ENCODE results near the gene PHF1.
A peak's percentile ranks its signal among the peaks of the same experiment; 100 is the strongest.
"Not testable (repeated sequence)": the region's sequence is repeated elsewhere in the genome, so short reads cannot be mapped to it uniquely, and the experiment has no call there.

The PHF1 gene

DNA sequence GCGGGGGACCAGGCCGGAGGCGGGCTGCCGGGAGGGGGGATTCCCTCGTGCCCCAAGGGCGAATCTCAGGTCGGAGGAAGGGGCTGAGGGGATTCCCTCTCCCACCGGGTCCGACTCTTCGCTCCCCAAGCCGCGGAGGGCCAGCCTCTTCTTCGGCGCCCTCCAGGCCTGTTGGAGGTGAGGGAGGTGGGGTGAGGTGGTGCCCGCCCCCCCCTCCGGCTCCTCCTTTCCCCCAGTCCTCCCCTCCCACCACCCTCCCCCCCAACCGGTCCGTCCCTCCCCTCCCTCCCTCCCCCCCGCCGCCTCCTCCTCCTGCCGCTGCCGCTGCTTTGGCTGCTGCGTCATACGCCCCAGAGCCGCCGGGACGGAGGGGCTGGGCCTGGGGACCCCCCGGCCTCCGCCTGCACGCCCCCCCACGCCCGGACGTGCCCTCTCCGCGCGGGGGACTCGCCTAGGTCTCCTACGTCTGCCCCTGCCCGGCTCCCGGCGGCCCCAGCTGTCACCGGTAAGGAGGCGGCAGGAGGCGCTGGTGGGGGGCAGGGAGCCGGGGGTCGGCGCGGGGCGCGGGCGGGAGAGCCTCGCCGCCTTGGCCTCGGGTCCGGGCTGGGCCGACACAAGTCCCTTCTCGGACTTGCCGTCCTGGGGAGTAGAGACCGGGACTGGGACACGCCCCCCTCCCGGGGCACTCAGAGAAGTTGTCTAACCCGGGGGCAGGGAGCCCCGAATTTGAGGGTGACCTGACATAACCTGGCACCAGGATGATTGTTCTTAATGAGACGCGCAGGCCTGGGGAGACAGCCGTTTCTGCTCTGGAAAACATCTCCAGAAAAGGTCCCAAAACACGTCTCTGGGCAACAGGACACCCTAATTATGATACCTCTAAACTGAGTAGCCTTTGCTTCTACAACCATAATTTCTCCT lies at the start of gene PHF1:
TSS of gene PHF1 (plus strand) at position 304 of the 921 bp plus-strand sequence. CDS start 1,250 bp downstream, outside the sequence.
- no peak for FAIRE-seq
- no peak for DNase-seq (ENCODE audit: insufficient read length, low spot score)

- not testable (repeated sequence) for FAIRE-seq; DNase-seq (ENCODE audit: insufficient read length, low spot score)
Measured at GRCh38 chr6:33363486-33363885, 47.3 kb upstream of the PHF1 start.

DNA sequence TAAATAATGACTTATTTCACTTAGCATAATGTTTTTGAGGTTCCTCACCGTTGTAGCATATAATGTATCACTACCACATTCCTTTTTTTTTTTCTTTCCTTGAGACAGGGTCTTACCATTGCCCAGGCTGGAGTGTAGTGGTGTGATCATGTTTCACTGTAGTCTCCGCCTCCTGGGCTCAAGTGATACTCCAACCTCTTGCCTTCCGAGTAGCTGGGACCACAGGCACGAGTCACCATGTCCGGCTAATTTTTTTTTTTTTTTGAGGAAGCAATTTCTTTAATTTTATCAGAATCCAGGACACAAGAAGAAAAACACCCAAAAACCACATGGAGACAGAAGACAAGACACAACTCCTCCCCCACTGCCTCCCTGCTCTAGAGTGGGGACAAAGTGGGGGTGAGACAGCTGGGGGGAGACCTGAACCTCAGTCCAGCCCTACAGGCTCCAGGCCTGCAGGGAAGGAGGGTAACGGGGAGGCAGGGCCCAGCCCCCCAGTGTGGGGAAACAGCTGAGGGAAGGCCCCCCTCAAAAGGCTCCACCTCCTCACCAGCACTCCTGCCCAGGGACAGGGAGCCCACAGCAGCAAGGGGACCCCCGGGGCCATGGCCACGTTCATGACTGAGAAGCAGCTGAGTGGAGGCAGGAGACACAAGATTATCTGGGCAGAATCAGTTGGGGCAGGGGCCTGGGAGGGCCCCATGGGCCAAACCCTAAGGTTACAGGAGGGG lies 46.2 kb upstream of the PHF1 start:
- not testable (repeated sequence) for FAIRE-seq; DNase-seq (ENCODE audit: insufficient read length, low spot score)

- FAIRE-seq: not testable (repeated sequence)
Measured at GRCh38 chr6:33365206-33365971, 45.4 kb upstream of the PHF1 start.

DNA sequence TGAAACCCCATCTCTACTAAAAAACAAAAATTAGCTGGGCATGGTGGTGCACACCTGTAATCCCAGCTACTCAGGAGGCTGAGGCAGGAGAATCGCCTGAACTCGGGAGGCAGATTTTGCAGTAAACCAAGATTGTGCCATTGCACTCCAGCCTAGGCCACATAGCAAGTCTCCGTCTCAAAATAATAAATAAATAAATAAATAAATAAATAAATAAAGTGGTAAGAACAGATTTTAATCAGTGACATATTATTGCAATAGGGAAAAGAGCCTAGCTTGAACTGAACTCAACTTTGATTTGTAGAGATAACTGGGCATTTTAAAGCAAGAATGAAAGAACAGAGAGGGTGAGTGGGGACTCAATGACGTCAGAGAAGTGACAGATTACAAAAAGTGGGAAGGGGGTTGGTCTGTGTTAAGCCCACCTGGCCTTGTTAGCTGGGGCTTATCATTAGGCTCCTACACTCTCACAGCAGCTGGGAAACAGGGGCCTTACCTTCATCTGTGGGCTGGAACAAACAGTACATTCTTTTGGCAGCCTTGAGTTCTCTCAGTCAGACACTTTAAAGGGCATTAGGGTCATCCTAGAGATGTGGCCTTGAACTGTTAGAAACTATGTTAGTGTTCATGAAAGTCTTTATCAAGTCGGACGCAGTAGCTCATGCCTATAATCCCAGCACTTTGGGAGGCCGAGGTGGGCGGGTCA lies 43.7 kb upstream of the PHF1 start:
- no peak for FAIRE-seq
- no peak for DNase-seq (ENCODE audit: insufficient read length, low spot score)

More at GRCh38 chr6:33365206-33365971, 45.4 kb upstream of the PHF1 start:
- DNase-seq (ENCODE audit: insufficient read length, low spot score): not testable (repeated sequence)

GRCh38 chr6:33367715-33368025 lies 43.1 kb upstream of the PHF1 start:
- FAIRE-seq; DNase-seq (ENCODE audit: insufficient read length, low spot score): not testable (repeated sequence)

- DNase-seq (ENCODE audit: insufficient read length, low spot score); FAIRE-seq: not testable (repeated sequence)
Measured at GRCh38 chr6:33371901-33372300, 38.9 kb upstream of the PHF1 start.

GRCh38 chr6:33372526-33373123 lies 38.2 kb upstream of the PHF1 start:
- no peak for DNase-seq (ENCODE audit: insufficient read length, low spot score)
- no peak for FAIRE-seq

DNA sequence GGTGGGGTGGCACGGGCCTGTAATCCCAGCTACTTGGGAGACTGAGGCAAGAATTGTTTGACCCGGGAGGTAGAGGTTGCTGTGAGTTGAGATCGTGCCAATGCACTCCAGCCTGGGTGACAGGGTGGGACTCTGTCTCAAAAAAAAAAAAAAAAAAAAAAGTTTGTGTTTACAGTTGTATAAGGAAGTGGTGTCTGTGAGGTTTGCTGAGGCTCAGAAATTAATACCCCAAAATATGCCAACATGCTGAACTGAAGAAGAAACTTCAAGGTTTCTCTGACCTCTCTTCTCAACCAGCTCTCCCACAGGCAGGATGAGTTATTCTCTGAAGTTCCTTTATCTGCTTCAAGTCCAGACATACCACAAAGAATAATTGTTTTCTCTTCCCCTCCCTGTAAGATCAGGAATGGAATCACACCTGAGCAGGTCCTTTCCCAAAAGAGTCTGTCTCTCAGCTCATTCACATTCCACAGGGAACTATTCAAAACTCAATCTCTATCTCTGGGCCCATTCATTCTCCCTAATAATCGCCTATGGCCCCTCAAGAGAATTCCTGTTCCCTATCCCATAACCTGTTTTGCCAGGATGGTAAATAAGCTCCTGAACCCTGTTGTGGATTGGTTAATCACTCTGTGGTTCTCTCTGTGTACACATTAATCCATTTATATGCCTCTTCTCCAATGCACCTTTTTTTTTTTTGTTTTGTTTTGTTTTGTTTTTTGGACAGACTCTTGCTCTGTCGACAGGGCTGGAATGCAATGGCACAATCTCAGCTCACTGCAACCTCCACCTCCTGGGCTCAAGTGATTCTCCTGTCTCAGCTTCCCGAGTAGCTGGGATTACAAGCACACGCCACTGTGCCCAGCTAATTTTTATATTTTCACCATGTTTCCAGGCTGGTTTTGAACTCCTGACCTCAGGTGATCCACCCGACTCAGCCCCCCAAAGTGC lies 36.6 kb upstream of the PHF1 start:
- FAIRE-seq (no peak), DNase-seq (ENCODE audit: insufficient read length, low spot score) (no peak)

DNA sequence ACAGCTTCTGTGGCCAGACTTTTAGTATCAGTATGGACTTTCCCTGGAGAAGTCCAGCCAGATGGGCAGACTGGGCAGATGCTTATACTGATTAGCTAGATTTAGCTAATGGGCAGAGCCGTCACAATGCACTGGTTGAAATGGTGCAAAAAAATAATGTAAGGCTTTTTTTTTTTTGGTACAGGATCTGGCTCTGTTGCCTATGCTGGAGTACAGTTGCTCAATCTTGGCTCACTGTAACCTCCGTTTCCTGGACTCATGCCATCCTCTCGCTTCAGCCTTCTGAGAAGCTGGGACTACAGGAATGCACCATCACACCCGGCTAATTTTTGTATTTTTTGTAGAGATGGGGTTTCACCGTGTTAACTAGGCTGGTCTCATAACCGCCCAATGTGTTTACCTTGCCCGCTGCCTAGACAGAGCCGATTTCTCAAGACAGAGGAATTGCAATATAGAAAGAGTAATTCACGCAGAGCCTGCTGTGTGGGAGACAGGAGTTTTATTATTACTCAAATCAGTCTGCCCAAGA lies 35.6 kb upstream of the PHF1 start:
- no peak for FAIRE-seq
- no peak for DNase-seq (ENCODE audit: insufficient read length, low spot score)

DNA sequence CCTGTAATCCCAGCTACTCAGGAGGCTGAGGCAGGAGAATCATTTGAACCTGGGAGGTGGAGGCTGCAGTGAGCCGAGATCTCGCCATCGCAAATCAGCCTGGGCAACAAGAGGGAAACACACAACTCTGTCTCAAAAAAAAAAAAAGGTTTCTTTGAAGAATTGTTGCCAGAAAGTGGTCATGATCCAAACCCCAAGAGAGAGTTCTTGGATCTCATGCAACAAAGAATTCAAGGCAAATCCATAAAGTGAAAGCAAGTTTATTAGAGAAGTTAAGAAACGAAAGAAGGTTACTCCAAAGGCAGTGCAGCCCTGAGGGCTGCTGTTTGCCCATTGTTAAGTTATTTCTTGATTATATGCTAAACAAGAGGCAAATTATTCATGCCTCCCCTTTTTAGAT lies 33.6 kb upstream of the PHF1 start:
- DNase-seq (ENCODE audit: insufficient read length, low spot score) (no peak), FAIRE-seq (no peak)

GRCh38 chr6:33379184-33379583 lies 31.6 kb upstream of the PHF1 start:
- not testable (repeated sequence) for FAIRE-seq; DNase-seq (ENCODE audit: insufficient read length, low spot score)

DNA sequence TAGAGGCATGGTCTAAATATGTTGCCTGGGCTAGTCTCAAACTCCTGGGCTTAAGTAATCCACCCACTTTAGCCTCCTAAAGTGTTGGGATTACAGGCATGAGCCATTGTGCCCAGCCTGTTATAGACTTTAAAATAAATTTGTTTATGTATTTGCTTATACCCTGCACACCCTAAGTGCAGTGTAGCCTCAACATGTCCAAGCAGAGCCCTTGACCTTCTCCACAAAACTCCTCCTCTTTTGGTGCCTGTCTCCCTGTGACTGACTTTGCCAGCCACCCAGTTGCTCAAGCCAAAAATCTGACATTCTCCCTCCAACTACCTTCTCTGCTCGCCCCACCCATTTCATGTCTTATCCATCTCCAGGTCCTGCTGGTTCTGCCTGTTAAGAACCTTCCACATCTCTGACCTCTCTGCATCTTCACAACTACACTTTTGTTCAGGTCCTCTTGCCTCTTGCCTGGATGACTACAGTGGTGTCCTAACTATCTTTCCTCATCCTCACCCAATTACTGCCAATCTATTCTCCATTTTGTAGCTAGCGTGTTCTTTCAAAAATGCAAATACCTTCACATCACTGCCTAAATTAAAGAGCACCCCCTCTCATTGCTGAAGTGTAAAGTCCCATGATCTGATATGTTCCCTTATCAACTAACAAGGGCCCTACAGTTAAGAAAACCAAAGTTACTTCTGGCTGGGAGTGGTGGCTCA lies 30.4 kb upstream of the PHF1 start:
- FAIRE-seq: no peak
- no peak for DNase-seq (ENCODE audit: insufficient read length, low spot score)

DNA sequence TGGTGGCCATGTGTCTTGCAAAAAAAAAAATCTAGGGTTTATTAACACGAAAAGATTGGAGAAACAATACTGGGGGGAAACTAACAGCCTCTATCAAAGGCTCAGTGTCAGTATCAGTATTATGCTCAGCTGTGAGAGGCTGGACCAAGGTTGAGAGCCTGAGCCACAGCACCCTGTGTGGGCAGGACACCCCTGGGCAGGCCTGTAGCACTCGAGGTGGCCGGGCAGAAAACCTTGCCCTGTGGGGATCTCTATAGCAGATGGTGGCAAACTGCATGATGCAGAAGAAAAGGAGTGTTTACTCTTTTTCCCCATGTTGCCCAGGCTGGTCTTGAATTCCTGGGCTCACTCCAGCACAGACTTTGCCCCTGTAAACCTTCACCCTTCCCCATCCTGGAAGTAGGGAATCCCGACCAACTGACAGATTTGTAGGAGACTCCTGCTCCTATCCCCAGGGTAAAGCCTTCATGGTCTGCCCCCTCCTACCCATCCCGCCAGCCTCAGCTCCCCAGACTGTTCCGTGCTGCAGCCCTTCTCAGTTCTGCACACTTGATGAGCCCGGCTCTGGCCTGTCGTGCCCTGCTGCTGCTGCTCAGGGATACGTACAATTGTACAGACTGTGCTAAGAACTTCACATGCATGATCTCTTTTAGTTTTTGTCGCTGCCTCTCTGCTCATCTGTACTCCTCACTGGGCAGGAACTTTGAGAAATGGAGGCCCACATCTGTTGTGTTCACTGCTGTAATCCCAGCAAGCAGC lies 27.2 kb upstream of the PHF1 start:
- FAIRE-seq (no peak), DNase-seq (ENCODE audit: insufficient read length, low spot score) (no peak)

DNA sequence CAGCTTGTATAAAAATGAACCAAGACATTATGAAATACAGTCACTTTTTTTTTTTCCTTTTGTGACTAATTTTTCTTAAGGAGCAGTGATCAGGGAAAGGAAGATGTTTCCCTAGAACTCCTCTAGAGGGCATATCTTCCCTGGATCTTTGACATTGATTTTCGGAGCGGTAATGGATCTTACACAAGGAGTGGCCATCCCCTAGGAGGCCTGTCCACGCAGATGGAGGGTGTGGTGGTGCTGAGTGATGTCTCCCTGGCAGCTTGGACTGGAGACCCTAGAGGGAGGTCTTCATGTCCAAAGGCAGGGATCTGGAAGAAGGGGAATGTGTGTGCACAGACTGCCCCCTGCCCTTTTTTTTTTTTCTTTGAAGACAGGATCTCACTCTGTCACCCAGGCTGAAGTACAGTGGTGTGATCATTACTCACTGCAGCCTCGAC lies 26.2 kb upstream of the PHF1 start:
- no peak for FAIRE-seq
- no peak for DNase-seq (ENCODE audit: insufficient read length, low spot score)

- DNase-seq (ENCODE audit: insufficient read length, low spot score): no peak
- no peak for FAIRE-seq
Measured at GRCh38 chr6:33390173-33390572, 20.6 kb upstream of the PHF1 start.

DNA sequence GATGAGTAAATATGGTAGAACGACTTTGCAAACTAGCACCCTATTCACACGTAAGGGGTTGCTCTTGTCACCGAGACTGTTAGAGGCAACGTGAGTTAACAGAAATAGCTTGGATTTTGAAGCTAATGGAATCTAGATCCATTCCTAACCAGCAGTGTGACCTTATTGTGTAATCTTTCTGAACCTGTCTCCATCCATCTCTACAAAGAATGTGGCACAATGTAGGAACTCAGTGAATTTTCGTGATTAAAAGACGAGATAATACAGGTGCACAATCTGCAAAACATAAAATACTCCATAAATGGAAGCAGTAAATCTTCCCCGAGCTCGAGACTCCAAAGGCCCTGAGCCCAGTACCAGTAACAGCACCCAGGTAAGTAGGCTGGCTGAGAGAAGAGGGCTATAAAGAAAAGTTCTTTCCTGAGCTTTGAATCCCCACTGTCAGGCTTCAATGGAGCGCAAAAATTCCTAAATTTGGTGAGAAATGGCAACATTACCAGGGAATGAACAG lies 20.0 kb upstream of the PHF1 start:
- DNase-seq (ENCODE audit: insufficient read length, low spot score): no peak
- FAIRE-seq: peak; percentile 14
